ENCODE data around the gene STIM2.

The STIM2 gene

DNA sequence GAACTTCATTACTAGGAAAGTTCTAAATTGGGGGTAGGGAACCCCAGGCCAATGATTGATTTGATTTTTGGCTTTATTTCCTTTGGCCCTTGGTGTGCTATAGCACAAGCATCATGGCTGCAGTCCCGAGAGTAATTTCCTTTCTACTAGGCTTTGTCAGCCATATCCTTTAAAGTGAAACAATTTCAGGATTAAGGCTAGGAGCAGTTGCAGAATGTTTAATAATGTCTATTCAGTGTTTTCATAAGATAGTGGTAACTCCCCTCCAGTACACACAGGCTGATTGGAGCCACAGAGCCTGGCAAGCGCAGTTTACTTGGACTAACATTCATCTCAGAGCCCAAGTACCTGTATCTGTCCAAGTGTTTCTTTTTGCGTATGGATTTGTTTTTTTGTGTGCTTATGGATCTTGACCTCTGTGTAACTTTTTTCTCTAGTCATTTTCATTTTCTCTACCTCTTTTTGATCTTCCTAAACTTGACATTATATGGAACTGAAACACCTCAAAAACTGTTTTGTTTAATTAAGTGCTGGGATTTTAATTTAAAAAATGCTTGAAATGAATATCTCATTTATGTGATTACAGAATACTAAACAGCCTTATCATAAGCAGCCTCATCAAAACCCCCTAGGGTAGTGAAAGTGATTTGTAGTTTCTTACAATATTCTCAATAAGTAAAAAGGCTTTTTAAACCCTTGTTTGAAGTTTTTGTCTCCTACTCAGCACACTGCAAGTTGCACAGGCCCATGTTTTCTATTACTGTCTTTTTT lies 7.5 kb downstream of the STIM2 start:
- no peaks in the 10 kb centered on the region for H3K36me3 ChIP-seq (ENCODE audit: control insufficient read depth, insufficient read depth, low read length)
- H3K27ac ChIP-seq (ENCODE audit: low read depth, low read length) = no peak overlapping the region
- peaks cover 26% of the 10 kb centered on the region for H3K4me1 ChIP-seq (ENCODE audit: control insufficient read depth, insufficient read depth, low read length)
- H3K9me3 ChIP-seq (ENCODE audit: control insufficient read depth, insufficient read depth, low read length) = no peaks in the 10 kb centered on the region
- peaks cover 7% of the 10 kb centered on the region for H3K27me3 ChIP-seq (ENCODE audit: control insufficient read depth, insufficient read depth, low read length)
- no peak overlapping the region for H3K9ac ChIP-seq (ENCODE audit: low read depth, low read length)
- no peak overlapping the region for H3K4me3 ChIP-seq (ENCODE audit: low read depth, low read length)

DNA sequence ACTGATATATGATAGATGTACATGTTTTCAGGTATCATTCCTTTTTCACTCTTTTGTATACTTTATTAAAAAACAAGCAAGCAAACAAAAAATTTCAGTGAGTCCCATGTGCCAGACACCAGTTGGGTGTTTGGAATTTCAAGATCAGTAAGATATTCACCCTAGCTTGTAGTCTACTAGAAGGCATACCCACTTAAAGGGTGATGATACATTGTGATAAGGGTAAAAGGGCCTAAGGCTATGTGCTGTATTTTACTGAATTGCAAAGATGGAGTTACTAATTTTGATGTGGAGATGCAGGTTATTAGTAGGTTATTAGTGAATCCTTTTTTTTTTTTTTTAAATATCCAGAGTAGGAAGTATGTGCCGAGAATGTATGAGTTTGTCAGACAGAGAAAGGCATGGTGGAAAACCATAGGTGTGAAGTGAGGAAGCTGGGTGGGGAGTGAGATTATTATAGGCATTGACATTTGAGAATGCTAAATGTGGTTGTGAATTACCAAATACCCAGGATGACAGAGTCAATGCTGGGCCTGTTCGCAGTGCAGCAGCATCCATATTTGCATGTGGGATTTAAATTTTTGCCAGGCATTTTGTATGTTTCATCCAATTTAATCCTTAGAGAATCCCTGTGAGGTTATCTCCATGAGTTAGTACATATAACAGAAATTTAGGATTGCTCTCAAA lies 10.1 kb downstream of the STIM2 start:
- H3K27me3 ChIP-seq (ENCODE audit: control insufficient read depth, insufficient read depth, low read length) = no peaks in the 10 kb centered on the region
- H3K9ac ChIP-seq (ENCODE audit: low read depth, low read length) = no peak overlapping the region
- no peaks in the 10 kb centered on the region for H3K36me3 ChIP-seq (ENCODE audit: control insufficient read depth, insufficient read depth, low read length)
- H3K9me3 ChIP-seq (ENCODE audit: control insufficient read depth, insufficient read depth, low read length) = no peaks in the 10 kb centered on the region
- H3K4me1 ChIP-seq (ENCODE audit: control insufficient read depth, insufficient read depth, low read length) = peaks cover 7% of the 10 kb centered on the region
- H3K27ac ChIP-seq (ENCODE audit: low read depth, low read length) = no peak overlapping the region
- H3K4me3 ChIP-seq (ENCODE audit: low read depth, low read length) = no peak overlapping the region

- no peaks in the 10 kb centered on the region for H3K4me1 ChIP-seq (ENCODE audit: control insufficient read depth, insufficient read depth, low read length)
- no peaks in the 10 kb centered on the region for H3K36me3 ChIP-seq (ENCODE audit: control insufficient read depth, insufficient read depth, low read length)
- H3K27me3 ChIP-seq (ENCODE audit: control insufficient read depth, insufficient read depth, low read length) = no peaks in the 10 kb centered on the region
- no peak overlapping the region for H3K9ac ChIP-seq (ENCODE audit: low read depth, low read length)
- H3K9me3 ChIP-seq (ENCODE audit: control insufficient read depth, insufficient read depth, low read length) = no peaks in the 10 kb centered on the region
- H3K27ac ChIP-seq (ENCODE audit: low read depth, low read length) = no peak overlapping the region
- H3K4me3 ChIP-seq (ENCODE audit: low read depth, low read length) = no peak overlapping the region
These were observed 11.0 kb downstream of the STIM2 start for GRCh38 chr4:26871611-26872010.

- Histone ChIP-seq H3K9me3 (ENCODE audit: control insufficient read depth, insufficient read depth, low read length) (no peaks in the 10 kb centered on the region), H3K4me3 (ENCODE audit: low read depth, low read length) (no peak overlapping the region), H3K9ac (ENCODE audit: low read depth, low read length) (no peak overlapping the region), H3K4me1 (ENCODE audit: control insufficient read depth, insufficient read depth, low read length) (no peaks in the 10 kb centered on the region), H3K36me3 (ENCODE audit: control insufficient read depth, insufficient read depth, low read length) (no peaks in the 10 kb centered on the region), H3K27ac (ENCODE audit: low read depth, low read length) (no peak overlapping the region), H3K27me3 (ENCODE audit: control insufficient read depth, insufficient read depth, low read length) (no peaks in the 10 kb centered on the region)
These were observed 12.9 kb downstream of the STIM2 start for GRCh38 chr4:26873391-26874026.

- Histone ChIP-seq H3K9ac (ENCODE audit: low read depth, low read length) (no peak overlapping the region), H3K9me3 (ENCODE audit: control insufficient read depth, insufficient read depth, low read length) (no peaks in the 10 kb centered on the region), H3K27me3 (ENCODE audit: control insufficient read depth, insufficient read depth, low read length) (no peaks in the 10 kb centered on the region), H3K36me3 (ENCODE audit: control insufficient read depth, insufficient read depth, low read length) (no peaks in the 10 kb centered on the region), H3K4me1 (ENCODE audit: control insufficient read depth, insufficient read depth, low read length) (no peaks in the 10 kb centered on the region), H3K27ac (ENCODE audit: low read depth, low read length) (no peak overlapping the region), H3K4me3 (ENCODE audit: low read depth, low read length) (no peak overlapping the region)
These were observed 13.5 kb downstream of the STIM2 start for GRCh38 chr4:26874110-26874509.

DNA sequence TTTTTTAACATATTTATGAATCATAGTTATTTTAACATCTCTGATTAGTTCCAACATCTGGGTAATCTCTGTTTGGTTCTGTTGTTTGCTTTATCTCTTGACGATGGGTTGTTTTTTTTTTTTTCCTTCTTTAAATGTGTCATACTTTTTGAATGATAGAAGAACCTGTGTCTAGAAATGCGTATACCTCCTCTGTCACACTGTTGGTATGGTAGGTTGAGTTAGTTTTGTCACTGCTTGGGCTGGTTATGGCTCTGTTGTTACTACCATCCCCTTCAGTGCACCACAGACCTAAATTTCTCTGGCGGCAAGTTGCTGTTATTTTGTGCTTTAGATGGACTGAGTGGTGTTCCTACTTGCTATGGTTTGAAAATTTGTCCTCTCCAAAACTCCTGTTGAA lies 16.8 kb downstream of the STIM2 start:
- no peaks in the 10 kb centered on the region for H3K9me3 ChIP-seq (ENCODE audit: control insufficient read depth, insufficient read depth, low read length)
- no peaks in the 10 kb centered on the region for H3K4me1 ChIP-seq (ENCODE audit: control insufficient read depth, insufficient read depth, low read length)
- no peaks in the 10 kb centered on the region for H3K36me3 ChIP-seq (ENCODE audit: control insufficient read depth, insufficient read depth, low read length)
- no peak overlapping the region for H3K27ac ChIP-seq (ENCODE audit: low read depth, low read length)
- no peaks in the 10 kb centered on the region for H3K27me3 ChIP-seq (ENCODE audit: control insufficient read depth, insufficient read depth, low read length)
- H3K9ac ChIP-seq (ENCODE audit: low read depth, low read length) = no peak overlapping the region
- no peak overlapping the region for H3K4me3 ChIP-seq (ENCODE audit: low read depth, low read length)

DNA sequence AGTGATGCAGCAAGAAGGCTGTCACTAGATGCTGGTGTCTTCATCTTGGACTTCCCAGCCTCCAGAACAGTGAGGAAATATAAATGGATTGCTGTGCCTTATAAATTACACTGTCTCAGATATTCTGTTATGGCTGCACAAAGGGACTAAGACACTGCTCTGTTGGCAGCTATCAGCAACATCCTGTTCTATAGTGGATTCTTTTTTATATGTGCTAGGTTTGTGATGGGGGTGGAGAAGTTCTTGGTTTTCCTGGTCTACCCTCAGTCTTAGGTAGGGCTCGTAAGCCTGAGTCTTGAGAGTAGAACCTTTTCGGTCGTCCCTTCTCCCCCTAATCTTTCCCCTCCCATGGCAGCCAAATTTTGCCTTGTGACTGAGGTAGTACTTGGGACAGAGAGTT lies 17.3 kb downstream of the STIM2 start:
- no peaks in the 10 kb centered on the region for H3K27me3 ChIP-seq (ENCODE audit: control insufficient read depth, insufficient read depth, low read length)
- H3K27ac ChIP-seq (ENCODE audit: low read depth, low read length) = no peak overlapping the region
- H3K4me3 ChIP-seq (ENCODE audit: low read depth, low read length) = no peak overlapping the region
- no peak overlapping the region for H3K9ac ChIP-seq (ENCODE audit: low read depth, low read length)
- no peaks in the 10 kb centered on the region for H3K4me1 ChIP-seq (ENCODE audit: control insufficient read depth, insufficient read depth, low read length)
- no peaks in the 10 kb centered on the region for H3K9me3 ChIP-seq (ENCODE audit: control insufficient read depth, insufficient read depth, low read length)
- no peaks in the 10 kb centered on the region for H3K36me3 ChIP-seq (ENCODE audit: control insufficient read depth, insufficient read depth, low read length)

DNA sequence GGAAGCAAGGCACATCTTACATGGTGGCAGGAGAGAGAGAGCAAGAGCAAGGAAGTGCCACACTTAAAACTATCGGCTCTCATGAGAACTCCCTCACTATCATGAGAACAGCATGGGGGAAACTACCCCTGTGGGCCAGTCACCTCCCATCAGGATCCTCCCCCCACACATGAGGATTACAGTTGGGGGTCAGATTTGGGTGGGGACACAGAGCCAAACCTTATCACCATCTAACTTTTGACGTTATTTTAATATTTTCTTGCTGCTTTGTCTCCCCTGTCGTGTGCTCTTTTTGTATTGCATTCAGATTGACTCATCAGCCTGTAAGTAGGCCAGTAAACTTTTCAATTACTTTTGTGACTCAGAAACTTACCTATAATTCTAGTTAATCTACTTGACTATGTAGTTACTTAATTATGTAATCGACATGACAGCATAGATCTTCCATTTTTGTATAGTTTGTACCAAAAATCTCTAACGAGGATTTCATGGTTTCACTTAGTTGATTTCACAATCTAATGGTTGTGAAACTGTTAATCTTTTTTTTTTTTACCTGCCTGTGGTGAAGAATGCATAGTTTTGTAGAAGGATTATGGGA lies 18.3 kb downstream of the STIM2 start:
- Histone ChIP-seq H3K9me3 (ENCODE audit: control insufficient read depth, insufficient read depth, low read length) (no peaks in the 10 kb centered on the region), H3K27ac (ENCODE audit: low read depth, low read length) (no peak overlapping the region), H3K36me3 (ENCODE audit: control insufficient read depth, insufficient read depth, low read length) (no peaks in the 10 kb centered on the region), H3K27me3 (ENCODE audit: control insufficient read depth, insufficient read depth, low read length) (no peaks in the 10 kb centered on the region), H3K4me1 (ENCODE audit: control insufficient read depth, insufficient read depth, low read length) (0 out of 2 replicates have a peak, but pooled peaks cover 3% of the 10 kb centered on the region), H3K9ac (ENCODE audit: low read depth, low read length) (no peak overlapping the region), H3K4me3 (ENCODE audit: low read depth, low read length) (no peak overlapping the region)

- H3K27ac ChIP-seq (ENCODE audit: low read depth, low read length) = no peak overlapping the region
- H3K27me3 ChIP-seq (ENCODE audit: control insufficient read depth, insufficient read depth, low read length) = no peaks in the 10 kb centered on the region
- H3K36me3 ChIP-seq (ENCODE audit: control insufficient read depth, insufficient read depth, low read length) = no peaks in the 10 kb centered on the region
- H3K9ac ChIP-seq (ENCODE audit: low read depth, low read length) = no peak overlapping the region
- peaks cover 12% of the 10 kb centered on the region for H3K4me1 ChIP-seq (ENCODE audit: control insufficient read depth, insufficient read depth, low read length)
- H3K4me3 ChIP-seq (ENCODE audit: low read depth, low read length) = no peak overlapping the region
- H3K9me3 ChIP-seq (ENCODE audit: control insufficient read depth, insufficient read depth, low read length) = no peaks in the 10 kb centered on the region
These were observed 19.2 kb downstream of the STIM2 start for GRCh38 chr4:26879805-26880204.

GRCh38 chr4:26884026-26884425 lies 23.4 kb downstream of the STIM2 start:
- Histone ChIP-seq H3K36me3 (ENCODE audit: control insufficient read depth, insufficient read depth, low read length) (no peaks in the 10 kb centered on the region), H3K4me3 (ENCODE audit: low read depth, low read length) (no peak overlapping the region), H3K27ac (ENCODE audit: low read depth, low read length) (no peak overlapping the region), H3K4me1 (ENCODE audit: control insufficient read depth, insufficient read depth, low read length) (peaks cover 13% of the 10 kb centered on the region), H3K9me3 (ENCODE audit: control insufficient read depth, insufficient read depth, low read length) (no peaks in the 10 kb centered on the region), H3K9ac (ENCODE audit: low read depth, low read length) (0 out of 2 replicates have a peak overlapping the region, but pooled peaks have one; percentile 17), H3K27me3 (ENCODE audit: control insufficient read depth, insufficient read depth, low read length) (no peaks in the 10 kb centered on the region)

Measured in HUES48 (cell line).